ENCODE data around the gene GINS3.
"Not testable (repeated sequence)": the region's sequence is repeated elsewhere in the genome, so short reads cannot be mapped to it uniquely, and the experiment has no call there.

GINS3 gene

DNA sequence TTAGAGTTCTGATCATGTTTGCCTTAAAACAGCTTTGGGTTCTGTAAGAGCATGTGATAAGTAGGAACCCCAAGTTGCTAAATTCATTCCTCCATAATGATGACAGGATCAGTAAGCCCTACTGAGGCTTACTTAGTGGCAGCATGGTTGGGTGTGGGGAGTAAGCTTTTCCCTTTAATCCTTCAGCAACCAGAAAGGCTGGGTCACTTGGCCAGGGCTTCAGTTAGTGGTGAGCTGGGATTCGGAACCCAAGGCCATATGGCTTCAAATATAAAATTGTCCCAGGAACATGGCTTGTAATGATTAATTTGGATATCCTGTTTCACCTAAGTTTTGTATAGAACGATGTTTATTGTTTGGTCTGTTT lies 850 bp downstream of the GINS3 start:
- no peak for DNase-seq

DNA sequence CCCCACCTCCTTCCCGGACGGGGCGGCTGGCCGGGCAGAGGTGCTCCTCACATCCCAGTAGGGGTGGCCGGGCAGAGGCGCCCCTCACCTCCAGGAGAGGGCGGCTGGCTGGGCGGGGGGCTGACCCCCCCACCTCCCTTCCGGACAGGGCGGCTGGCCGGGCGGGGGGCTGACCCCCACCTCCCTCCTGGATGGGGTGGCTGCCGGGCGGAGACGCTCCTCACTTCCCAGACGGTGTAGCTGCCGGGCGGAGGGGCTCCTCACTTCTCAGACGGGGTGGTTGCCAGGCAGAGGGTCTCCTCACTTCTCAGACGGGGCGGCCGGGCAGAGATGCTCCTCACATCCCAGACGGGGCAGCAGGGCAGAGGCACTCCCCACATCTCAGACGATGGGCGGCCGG lies 4.6 kb downstream of the GINS3 start:
- not testable (repeated sequence) for DNase-seq

DNA sequence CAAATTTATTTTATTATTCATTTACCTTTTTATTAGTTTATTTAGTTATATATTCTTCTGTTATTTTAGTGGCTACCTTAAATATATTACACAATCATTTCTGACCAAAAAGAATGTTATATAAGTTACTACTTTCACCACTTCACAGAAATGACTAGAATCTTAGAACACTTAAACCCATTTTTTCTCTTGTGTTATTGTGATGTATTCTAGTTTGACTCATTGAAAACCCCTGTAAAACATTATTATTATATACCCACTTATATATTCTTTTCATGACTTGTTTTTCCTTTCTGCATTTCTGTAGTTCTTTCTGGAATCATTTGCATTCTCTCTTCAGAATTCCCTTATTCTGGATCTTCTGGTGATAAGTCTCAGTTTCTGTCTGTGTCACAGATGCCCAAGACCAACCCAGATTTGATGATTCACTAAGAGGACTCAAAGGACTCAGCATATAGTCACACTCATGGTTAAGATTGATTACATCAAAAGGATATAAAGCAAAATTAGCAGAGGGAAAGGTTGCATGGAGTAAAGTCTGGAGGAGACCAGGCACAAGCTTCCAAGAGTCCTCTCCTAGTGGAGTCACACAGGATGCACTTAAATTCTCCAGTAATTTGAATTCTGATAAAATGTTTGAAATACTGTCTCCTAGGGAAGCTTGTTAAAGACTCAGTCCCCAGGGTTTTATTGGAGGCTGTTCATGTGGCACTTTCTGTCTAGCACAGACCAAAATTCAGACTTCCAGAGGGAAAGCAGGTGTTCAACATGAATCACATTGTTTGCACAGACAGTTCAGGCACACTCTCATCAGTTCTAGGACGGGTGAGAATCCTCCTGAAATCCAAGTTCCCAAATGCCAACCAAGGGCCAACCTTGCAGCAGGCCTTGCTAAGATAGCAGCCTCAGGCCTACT lies 7.7 kb downstream of the GINS3 start:
- no peak for DNase-seq

DNA sequence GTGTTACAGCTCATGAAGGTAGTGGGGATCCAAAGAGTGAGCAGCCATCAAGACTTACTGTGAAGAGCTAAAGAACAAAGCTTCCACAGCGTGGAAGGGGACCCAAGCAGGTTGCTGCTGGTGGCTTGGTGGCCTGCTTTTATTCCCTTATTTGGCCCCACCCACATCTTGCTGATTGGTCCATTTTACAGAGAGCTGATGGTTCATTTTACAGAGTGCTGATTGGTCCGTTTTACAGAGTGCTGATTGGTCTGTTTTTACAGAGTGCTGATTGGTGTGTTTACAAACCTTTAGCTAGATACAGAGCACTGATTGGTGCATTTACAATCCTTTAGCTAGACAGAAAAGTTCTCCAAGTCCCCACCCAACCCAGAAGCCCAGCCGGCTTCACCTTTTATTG lies 9.0 kb downstream of the GINS3 start:
- DNase-seq = not testable (repeated sequence)

DNA sequence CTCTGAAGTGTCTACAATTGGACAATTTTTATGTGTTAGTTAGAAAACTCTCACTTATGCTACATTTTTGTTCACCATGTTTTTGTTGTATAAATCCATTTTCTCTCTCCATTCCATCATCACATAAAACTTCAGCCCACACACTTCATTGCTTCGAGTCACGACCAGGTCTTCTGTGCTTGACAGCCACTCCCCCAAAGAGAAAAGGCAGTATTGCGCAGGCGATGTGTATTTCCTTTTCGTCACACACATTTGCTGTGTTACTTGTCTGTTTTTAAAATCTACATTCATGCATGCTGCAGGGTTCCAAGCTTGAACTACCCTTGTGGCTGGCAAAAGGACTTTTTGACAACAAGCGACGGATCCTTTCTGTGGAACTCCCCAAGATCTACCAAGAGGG lies 10.5 kb downstream of the GINS3 start:
- DNase-seq = no peak

DNA sequence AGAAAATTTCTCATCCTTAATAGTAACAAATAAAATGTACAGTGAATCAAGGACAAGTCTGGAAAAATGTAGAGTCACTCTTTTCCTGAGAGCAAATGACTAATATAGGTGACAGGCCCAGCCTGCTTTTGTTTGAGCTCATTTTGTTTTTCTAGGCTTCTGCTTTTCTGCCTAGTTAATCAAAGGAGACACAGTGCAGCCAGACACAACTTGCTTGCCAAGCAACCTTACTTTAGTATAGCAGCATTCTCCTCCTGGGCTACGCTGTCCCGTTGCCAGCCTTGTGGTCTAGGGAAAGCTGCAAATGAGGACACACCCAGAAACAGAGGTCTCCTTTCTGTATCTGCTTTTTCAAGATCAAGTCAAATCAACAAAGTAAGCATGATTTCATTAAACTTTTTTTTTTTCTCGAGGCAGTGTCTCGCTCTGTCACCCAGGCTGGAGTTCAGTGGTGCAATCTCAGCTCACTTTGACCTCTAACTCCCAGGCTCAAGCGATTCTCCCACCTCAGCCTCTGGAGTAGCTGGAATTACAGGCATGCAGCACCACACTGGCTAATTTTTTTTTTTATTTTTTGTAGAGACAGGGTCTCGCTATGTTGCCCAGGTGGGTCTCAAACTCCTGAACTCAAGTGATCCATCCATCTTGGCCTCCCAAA lies 17.2 kb downstream of the GINS3 start:
- no peak for DNase-seq

DNA sequence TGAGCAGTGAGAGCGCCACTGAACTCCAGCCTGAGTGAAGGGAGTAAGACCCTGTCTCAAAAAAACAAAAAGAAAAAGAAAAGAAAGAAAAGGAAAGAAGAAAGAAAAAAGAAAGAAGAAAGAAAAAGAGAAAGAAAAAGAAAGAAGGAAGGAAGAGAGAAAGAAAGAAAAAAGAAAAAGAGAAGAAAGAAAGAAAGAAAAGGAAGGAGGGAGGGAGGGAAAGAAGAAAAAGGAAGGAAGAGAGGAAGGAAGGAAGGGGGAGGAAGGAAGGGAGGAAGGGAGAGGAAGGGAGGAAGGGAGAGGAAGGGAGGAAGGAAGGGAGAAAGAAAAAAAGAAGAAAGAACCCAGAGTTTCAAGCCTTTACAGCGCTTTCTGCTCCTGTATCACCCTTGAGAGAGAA lies 19.1 kb downstream of the GINS3 start:
- no peak for DNase-seq

DNA sequence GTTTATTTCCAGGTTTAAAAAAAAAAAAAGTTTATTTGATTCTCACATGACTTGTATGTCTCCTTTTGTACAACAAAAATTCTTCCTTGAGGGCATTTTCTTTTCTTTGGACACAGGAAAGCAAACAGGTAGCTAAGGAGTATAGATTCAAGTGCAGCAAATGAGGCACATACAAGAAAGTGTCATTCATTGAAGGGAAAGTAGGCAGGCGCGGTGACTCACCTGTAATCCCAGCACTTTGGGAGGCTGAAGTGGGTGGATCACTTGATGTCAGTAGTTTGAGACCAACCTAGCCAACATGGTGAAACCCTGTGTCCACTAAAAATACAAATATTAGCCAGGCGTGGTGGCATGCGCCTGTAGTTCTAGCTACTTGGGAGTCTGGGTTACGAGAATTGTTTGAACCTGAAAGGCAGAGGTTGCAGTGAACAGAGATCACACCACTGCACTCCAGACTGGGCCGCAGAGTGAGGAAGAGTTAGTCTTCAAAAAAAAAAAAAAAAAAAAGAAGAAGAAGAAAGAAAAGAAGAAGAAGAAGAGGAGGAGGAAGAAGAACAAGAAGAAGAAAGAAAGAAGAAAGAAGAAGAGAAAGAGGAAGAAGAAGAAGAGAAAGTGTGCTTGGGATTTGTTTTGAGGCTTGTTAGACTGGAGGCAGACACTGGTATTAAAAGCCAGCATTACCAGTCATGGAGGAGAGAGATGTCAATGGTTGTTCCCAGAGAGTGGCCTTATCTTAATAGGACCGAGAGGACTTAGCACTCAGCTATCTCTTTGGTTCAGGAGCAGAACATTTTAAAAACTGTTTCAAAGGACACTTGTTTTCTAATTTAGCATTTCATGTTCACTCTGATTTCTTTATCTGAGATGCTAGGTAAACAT lies 19.7 kb downstream of the GINS3 start:
- no peak for DNase-seq

DNA sequence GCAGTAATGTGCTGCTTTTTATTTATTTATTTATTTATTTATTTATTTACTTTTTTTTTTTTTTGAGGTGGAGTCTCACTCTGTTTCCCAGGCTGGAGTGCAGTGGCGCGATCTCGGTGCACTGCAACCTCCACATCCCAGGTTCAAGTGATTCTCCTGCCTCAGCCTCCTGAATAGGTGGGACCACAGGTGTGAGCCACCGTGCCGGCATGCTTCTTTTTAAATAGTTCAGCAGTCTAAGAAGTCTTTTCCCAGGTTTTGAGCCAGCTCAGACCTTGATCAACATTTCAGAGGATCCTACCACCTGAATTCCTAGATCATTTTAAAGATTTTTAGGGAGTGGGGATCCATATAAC lies 20.3 kb downstream of the GINS3 start:
- DNase-seq = not testable (repeated sequence)

DNA sequence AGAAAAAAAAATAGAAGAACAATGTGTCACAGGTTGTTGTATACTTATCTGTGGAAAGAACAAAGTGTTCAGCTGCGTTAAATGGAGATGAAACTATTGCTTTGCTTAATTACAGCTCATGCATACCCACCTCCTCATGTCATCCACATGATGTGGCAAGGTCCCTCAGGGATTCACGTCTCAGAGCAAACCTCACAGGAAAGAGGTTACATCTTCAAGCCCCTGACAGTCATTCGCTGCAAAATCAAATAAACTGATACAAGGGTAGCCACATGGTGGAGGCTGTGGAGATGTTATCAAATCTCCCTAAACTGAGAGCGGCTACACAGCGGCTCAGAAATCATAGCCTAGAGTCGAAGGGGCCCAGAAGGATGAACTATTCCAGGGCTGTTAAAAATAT lies 21.1 kb downstream of the GINS3 start:
- no peak for DNase-seq

DNA sequence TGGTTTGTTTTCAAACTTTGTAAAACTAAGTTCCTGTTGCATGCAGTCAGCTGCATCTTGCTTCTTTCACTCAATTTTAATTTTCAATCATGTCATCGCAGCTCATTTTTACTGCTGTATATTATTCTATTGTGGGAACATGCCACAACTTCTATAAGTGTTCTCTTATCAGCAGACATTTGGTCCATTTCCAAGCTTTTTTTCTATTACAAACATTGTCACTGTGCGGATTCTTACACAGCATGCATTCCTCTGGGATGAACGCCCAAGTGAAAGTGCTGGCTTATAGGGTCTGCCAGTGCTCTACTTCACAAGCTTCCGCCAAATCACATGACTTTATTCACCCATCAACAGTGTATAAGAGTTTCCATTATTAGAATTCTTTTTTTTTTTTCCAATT lies 22.7 kb downstream of the GINS3 start:
- no peak for DNase-seq

DNA sequence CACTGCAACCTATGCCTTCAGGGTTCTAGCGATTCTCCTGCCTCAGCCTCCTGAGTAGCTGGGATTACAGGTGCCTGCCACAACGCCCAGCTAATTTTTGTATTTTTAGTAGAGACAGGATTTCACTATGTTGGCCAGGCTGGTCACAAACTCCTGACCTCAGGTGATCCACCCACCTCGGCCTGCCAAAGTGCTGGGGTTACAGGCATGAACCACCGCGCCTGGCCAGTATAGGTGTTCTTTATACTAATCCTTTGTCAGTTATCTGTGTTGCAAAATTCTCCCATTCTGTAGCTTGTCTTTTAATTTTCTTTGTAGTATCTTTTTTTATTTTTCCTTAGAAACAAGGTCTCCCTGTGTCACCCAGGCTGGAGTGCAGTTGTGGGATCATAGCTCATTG lies 23.7 kb downstream of the GINS3 start:
- not testable (repeated sequence) for DNase-seq

DNA sequence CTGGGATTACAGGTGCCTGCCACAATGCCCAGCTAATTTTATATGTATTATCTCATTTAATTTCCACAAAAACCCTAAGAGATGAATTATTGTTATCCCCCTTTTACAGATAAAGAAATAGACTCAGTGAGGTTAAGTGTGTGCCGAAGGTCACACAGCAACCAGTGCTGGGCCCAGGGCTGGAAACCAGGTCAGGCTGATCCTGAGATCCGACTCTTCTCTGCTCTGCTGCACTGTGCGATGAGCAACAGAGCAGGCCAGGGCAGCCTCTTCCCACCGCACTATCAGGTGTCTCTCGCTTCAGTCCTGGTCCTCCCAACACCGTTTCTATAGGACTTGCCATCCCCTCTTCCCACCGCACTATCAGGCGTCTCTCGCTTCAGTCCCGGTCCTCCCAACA lies 24.8 kb downstream of the GINS3 start:
- DNase-seq = no peak

DNA sequence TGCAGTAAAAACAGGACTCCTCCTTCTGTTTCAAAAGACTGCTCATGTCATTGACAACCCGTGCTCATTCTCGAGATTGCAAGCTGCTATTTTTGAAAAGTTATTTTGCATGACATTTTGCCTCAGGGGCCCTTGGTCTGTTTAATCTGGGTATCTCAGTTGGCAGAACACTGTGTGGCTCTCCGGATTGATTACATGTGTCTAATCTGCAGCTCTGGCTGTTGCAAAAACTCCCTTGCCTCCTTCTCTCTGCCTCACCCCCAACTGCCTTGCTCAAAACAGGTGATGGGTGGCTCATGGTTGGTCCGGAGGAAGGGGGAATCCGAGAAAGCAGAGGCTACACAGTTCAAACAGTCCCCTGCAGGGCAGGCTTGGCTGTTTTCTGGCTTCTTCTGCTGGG lies 25.3 kb downstream of the GINS3 start:
- no peak for DNase-seq

DNA sequence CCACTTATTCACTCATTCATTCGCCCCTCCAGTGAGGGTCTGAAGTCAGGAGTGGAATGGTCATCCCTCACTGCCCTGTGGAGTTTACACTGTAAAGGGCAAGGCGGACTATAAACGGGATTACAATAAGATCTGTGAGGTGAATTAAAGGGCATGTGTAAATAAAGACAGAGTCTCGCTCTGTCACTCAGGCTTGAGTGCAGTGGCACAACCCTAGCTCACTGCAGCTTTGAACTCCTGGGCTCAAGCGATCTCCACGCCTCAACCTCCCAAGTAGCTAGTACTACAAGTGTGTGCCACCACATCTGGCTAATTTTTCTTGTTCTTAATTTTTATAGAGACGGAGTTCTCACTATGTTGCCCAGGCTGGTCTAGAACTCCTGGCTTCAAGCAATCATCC lies 25.8 kb downstream of the GINS3 start:
- no peak for DNase-seq

DNA sequence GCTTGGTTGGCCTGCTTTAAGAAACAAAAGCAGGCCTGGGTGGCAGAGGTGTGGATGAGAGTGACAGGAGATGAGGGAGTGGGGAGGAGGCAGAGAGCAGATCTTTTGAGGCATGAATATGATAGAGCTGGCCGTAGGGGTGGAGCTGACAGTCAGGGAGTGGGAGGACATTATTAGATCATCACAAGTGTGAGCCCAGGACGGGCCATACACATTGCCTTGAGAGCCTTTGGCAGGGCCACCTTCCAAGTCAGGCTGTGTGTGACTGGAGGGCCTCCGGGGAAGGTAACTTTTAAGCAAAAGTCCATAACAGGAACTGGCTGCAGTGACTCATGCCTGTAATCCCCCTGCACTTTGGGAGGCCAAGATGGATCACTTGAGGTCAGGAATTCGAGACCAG lies 26.3 kb downstream of the GINS3 start:
- DNase-seq = no peak

DNA sequence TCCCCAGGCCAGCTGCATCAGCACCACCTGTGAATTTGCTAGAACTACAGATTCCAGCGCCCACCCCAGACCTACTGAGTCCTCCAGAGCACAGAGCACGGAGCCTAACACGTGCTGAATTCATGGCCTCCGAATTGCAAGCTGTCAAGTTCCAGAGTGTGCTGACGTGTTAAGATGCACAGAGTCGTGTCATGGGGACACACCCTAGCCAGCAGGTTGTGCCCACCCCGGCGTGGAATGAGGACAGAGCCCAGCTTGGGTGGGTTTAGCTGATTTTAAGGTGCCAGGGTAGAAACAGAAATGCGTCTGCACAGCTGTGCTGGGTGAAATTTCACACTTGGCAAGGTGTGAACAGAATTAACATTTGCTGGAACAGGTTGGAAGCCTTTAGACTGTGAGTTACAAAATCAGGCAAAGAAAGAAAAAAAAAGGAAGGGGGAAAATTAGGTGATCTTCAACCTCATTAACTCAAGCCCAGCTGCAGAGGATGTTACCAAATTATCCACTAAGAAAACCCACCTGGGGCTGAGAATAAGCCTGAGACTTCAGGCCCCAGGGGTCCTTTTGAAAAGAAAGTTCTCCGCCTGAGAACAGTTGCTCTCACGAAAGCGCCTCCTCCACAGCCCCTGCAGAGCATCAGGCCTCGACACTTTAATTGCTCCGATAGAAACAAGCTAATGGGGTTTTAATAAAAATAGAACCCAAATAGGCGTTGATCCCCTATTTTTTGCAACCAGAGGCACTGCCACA lies 27.1 kb downstream of the GINS3 start:
- no peak for DNase-seq

DNA sequence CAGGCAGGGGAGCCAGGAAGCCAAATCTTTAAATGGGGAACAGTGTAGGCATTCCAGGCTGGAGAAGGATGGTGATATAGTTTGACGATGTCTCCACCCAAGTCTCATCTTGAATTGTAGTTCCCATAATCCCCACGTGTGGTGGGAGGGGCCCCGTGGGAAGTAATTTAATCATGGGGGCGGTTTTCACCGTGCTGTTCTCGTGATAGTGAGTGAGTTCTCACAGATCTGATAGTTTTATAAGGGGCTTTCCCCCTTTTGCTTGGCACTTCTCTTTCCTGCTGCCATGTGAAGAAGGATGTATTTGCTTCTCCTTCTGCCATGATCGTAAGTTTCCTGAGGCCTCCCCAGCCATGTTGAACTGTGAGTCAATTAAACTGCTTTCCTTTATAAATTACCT lies 28.8 kb downstream of the GINS3 start:
- no peak for DNase-seq

DNA sequence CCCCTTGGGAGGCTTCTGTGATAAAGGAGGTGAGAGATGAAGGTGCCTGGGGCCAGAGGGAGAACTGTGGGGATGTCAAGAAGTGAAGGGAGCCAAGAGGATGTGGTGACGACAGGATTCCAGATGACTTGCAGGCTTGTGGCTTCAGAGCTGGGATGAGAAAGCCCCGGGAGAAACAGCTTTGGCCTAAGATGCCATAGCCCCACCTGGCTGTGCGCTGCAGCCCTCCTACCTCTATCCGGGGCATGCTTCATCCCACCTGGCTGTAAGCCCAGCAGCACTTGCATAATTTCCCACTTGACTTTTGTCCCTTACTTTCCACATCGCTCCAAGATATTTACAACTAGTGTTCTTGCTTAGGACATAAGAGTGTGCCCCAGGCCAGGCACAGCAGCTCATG lies 29.3 kb downstream of the GINS3 start:
- DNase-seq = no peak

DNA sequence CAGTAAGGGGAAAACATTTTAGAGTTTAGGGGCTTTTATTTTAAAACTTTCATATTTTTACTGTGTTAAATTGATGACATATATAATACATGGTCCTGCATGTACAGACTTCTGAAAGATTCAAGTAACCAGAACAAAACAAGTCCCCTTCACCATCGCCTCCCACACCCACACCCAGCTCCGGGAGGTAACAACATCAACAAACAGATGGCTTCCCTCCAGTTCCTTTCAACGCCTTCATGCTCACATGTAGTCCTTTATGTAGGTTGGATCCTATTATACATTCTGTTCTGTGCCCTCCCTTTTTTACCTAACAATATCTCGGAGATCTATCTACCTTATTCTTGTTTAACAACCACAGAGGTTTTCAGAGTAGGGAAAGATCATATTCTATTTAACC lies 30.5 kb downstream of the GINS3 start:
- no peak for DNase-seq

DNA sequence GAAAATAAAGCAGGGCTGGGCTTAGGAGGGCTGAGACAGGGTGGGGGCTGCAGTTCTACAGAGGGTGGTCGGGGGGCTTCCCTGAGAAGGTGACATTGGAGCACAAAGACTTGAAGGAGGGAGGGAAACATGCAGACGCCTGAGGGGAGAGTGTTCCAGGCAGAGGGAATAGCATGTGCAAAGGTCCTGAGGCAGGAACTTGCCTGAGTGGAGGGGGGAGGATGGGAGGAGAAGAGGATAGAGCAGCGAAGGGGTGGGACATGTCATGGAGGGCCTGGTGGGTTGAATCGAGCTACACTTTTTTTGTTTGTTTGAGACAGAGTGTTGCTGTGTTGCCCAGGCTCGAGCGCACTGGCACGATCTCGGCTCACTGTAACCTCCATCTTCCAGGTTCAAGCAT lies 33.0 kb downstream of the GINS3 start:
- no peak for DNase-seq

DNA sequence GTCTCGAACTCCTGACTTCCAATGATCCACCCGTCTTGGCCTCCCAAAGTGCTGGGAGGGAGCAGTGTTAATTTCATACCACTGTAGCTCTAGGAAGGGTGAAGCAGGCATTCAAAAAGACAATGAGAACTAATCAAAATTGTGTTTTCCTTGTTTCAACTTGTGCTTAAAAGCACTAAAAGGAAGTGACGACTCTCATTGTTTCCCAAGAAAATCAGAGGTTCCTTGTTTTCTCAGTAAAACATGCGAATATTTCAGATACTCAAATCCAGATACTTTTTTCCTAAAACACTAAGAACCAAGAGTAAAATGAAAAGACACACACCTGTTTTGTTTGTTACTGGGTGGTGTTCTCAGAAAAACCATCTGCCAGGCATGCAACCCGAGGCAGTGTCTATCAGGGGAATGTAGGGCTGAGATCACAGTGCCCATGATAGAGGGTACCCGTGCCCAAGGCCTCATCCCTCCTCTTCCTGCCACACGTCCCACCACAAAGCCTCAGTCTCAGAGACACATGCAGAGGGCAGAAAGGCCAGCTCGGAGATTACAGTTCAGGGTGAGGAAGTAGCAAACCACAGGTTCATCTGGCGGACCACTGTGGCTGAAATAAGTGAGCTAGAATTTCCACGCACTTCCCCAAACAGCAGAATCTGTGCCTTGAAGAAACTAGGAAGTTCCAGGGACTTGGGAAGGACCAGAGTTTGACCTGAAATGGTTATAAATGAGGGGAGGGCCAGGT lies 33.7 kb downstream of the GINS3 start:
- DNase-seq = no peak
